HG03432 (cell line): ENCODE results near the gene SPEN.

Experiments used
- ATAC-seq: cut with Tn5 transposase; IDR thresholded peaks from one replicate; pipeline ENCODE4 v1.9.1; 2021; ENCODE audit warnings: mild to moderate bottlenecking, moderate library complexity; ENCODE audit not compliant: unreplicated experiment

Gene SPEN

GRCh38 chr1:15959424-15959823 lies 111.9 kb downstream of the SPEN start:
- no peak for ATAC-seq

- no peak for ATAC-seq
Observed at GRCh38 chr1:15959827-15960446, 112.4 kb downstream of the SPEN start.

GRCh38 chr1:15960808-15961207 lies 113.3 kb downstream of the SPEN start:
- no peak for ATAC-seq

GRCh38 chr1:15961492-15961891 lies 114.0 kb downstream of the SPEN start:
- ATAC-seq: no peak

- no peak for ATAC-seq
Observed at GRCh38 chr1:15962176-15962575, 114.7 kb downstream of the SPEN start.

- no peak for ATAC-seq
Observed at GRCh38 chr1:15962671-15963362, 115.3 kb downstream of the SPEN start.

GRCh38 chr1:15963363-15963967 lies 116.0 kb downstream of the SPEN start:
- no peak for ATAC-seq

GRCh38 chr1:15963968-15964648 lies 116.6 kb downstream of the SPEN start:
- peak; percentile 28 for ATAC-seq

GRCh38 chr1:15965228-15965767 lies 117.8 kb downstream of the SPEN start:
- ATAC-seq: no peak

- ATAC-seq: peak; percentile 69
Observed at GRCh38 chr1:15966081-15966955, 118.8 kb downstream of the SPEN start.

- no peak for ATAC-seq
Observed at GRCh38 chr1:15966956-15967344, 119.4 kb downstream of the SPEN start.

GRCh38 chr1:15968172-15968571 lies 120.7 kb downstream of the SPEN start:
- no peak for ATAC-seq

GRCh38 chr1:15969321-15969880 lies 121.9 kb downstream of the SPEN start:
- ATAC-seq: no peak

- no peak for ATAC-seq
Observed at GRCh38 chr1:15970911-15971310, 123.4 kb downstream of the SPEN start.

- no peak for ATAC-seq
Observed at GRCh38 chr1:15972409-15972808, 124.9 kb downstream of the SPEN start.

GRCh38 chr1:15973772-15974171 lies 126.3 kb downstream of the SPEN start:
- ATAC-seq: no peak

- peak; percentile 38 for ATAC-seq
Observed at GRCh38 chr1:15974855-15975254, 127.3 kb downstream of the SPEN start.

GRCh38 chr1:15975358-15975804 lies 127.9 kb downstream of the SPEN start:
- peak; percentile 71 for ATAC-seq

- ATAC-seq: peak; percentile 74
Observed at GRCh38 chr1:15975805-15976680, 128.5 kb downstream of the SPEN start, which contains the start of gene ZBTB17. TSS of gene ZBTB17 (minus strand) at chr1:15976101. CDS start at chr1:15948495, 27,606 bp downstream.
